Erythroblast (primary cell): Measurements from ENCODE around the gene C2CD4D.

Experiments used
- GATA1 ChIP-seq: IDR thresholded peaks from 2 replicates; pipeline ENCODE4 v1.6.1; 2011; ENCODE audit warnings: low read depth, mild to moderate bottlenecking, control low read depth, low read length, moderate library complexity
- POLR2A ChIP-seq: IDR thresholded peaks from 2 replicates; pipeline ENCODE4 v1.6.1; 2011; ENCODE audit warnings: mild to moderate bottlenecking, low read length

DNA sequence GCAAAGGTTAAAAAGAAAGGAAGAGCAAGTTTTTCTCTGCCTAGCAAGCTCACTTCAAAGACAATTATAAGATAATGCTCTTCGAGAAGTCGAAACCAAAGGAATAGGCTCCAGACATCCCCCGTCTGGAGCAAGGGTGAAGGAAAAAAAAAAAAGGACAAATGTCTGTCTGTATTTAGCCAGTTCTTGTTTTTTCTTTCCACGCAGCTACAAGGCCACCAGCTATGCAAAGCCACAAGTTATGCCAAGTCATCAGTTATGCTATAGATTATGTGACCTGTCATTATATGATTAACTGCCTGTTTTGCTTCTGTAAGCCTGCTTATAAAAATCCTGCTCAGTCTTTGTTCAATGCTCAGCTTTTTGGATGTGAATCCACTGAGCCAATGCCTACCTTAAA, 16.3 kb upstream of the C2CD4D start:
- TF ChIP-seq POLR2A: no peak
- TF ChIP-seq GATA1: no peak
